Measurements from ENCODE around the gene NIPA2. TPM values are rescaled to one million over a fixed set of nuclear protein-coding genes. Genes with fewer than 3 reads are reported as not detected.

NIPA2 gene
- total and polyA plus RNA-seq, 4 donors, result 11.7 to 31.6 (median 20.9) TPM

DNA sequence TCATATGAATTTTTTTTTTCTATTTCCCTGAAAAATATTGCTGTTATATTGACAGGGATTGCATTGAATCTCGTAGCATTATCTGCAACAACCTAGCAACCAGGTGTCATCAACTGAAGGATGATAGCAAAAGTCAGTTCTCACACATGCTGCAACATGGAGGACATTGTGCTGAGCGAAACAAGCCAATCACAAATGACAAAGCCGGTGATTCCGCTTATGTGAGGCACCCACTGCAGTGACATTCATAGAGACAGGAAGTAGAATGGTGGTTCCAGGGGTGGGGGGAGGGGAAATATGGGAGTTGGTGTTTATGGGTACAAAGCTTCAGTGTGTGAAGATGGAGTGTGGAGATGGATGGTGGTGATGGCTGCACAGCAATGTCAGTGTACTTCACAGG lies 44.4 kb upstream of the NIPA2 start:
- Histone ChIP-seq H3K4me1 (ENCODE audit: control insufficient read depth in 4 of 4, insufficient read depth in 4 of 4, low read length in 3 of 4) (no peaks in the 10 kb centered on the region), H3K9ac (ENCODE audit: low read depth in 1 of 2, low read length in 2 of 2) (no peak overlapping the region), H3K27me3 (ENCODE audit: control insufficient read depth in 4 of 4, insufficient read depth in 4 of 4, low read length in 3 of 4) (no peaks in the 10 kb centered on the region), H3K36me3 (ENCODE audit: control insufficient read depth in 4 of 4, insufficient read depth in 3 of 4, low read depth in 1 of 4, low read length in 3 of 4) (peaks cover 0 to 2% (median 0%) of the 10 kb centered on the region in 4 donors), H3K4me3 (ENCODE audit: low read depth in 1 of 3, low read length in 3 of 3) (no peak overlapping the region), H3K9me3 (ENCODE audit: control insufficient read depth in 4 of 4, low read length in 3 of 4) (peaks cover 0 to 6% (median 1%) of the 10 kb centered on the region in 4 donors), H3K27ac (ENCODE audit: low read depth in 1 of 2, low read length in 2 of 2) (no peak overlapping the region)
- TF ChIP-seq GABPA (IDR thresholded peaks at IDR 0.05 in 1 of 2, conservative IDR thresholded peaks at IDR 0.05 in 1 of 2) (no peak), TAF1 (conservative IDR thresholded peaks at IDR 0.05) (no peak), RAD21 (IDR thresholded peaks at IDR 0.05) (no peak), FOXA2 (IDR thresholded peaks at IDR 0.05) (no peak), RXRA (IDR thresholded peaks at IDR 0.05) (no peak), HNF4G (IDR thresholded peaks at IDR 0.05) (no peak), YY1 (IDR thresholded peaks at IDR 0.05) (no peak), NR2F2 (IDR thresholded peaks at IDR 0.05) (no peak), HNF4A (conservative IDR thresholded peaks at IDR 0.05) (no peak), EGR1 (IDR thresholded peaks at IDR 0.05; ENCODE audit: low read depth in 2 of 2) (no peak), SP1 (IDR thresholded peaks at IDR 0.05) (no peak), JUND (IDR thresholded peaks at IDR 0.05) (no peak), FOXA1 (IDR thresholded peaks at IDR 0.05) (no peak)
- TF ChIP-seq, protein P1, sequence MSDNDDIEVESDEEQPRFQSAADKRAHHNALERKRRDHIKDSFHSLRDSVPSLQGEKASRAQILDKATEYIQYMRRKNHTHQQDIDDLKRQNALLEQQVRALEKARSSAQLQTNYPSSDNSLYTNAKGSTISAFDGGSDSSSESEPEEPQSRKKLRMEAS (IDR thresholded peaks at IDR 0.05), result no peak
- TF ChIP-seq, protein P2, sequence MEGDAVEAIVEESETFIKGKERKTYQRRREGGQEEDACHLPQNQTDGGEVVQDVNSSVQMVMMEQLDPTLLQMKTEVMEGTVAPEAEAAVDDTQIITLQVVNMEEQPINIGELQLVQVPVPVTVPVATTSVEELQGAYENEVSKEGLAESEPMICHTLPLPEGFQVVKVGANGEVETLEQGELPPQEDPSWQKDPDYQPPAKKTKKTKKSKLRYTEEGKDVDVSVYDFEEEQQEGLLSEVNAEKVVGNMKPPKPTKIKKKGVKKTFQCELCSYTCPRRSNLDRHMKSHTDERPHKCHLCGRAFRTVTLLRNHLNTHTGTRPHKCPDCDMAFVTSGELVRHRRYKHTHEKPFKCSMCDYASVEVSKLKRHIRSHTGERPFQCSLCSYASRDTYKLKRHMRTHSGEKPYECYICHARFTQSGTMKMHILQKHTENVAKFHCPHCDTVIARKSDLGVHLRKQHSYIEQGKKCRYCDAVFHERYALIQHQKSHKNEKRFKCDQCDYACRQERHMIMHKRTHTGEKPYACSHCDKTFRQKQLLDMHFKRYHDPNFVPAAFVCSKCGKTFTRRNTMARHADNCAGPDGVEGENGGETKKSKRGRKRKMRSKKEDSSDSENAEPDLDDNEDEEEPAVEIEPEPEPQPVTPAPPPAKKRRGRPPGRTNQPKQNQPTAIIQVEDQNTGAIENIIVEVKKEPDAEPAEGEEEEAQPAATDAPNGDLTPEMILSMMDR (IDR thresholded peaks at IDR 0.05; ENCODE audit: low read depth, low read length, missing input control), result no peak
- TF ChIP-seq, protein P3, sequence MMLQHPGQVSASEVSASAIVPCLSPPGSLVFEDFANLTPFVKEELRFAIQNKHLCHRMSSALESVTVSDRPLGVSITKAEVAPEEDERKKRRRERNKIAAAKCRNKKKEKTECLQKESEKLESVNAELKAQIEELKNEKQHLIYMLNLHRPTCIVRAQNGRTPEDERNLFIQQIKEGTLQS (IDR thresholded peaks at IDR 0.05), result no peak
- TF ChIP-seq, protein P4, sequence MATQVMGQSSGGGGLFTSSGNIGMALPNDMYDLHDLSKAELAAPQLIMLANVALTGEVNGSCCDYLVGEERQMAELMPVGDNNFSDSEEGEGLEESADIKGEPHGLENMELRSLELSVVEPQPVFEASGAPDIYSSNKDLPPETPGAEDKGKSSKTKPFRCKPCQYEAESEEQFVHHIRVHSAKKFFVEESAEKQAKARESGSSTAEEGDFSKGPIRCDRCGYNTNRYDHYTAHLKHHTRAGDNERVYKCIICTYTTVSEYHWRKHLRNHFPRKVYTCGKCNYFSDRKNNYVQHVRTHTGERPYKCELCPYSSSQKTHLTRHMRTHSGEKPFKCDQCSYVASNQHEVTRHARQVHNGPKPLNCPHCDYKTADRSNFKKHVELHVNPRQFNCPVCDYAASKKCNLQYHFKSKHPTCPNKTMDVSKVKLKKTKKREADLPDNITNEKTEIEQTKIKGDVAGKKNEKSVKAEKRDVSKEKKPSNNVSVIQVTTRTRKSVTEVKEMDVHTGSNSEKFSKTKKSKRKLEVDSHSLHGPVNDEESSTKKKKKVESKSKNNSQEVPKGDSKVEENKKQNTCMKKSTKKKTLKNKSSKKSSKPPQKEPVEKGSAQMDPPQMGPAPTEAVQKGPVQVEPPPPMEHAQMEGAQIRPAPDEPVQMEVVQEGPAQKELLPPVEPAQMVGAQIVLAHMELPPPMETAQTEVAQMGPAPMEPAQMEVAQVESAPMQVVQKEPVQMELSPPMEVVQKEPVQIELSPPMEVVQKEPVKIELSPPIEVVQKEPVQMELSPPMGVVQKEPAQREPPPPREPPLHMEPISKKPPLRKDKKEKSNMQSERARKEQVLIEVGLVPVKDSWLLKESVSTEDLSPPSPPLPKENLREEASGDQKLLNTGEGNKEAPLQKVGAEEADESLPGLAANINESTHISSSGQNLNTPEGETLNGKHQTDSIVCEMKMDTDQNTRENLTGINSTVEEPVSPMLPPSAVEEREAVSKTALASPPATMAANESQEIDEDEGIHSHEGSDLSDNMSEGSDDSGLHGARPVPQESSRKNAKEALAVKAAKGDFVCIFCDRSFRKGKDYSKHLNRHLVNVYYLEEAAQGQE (IDR thresholded peaks at IDR 0.05), result no peak
- TF ChIP-seq, protein P5, sequence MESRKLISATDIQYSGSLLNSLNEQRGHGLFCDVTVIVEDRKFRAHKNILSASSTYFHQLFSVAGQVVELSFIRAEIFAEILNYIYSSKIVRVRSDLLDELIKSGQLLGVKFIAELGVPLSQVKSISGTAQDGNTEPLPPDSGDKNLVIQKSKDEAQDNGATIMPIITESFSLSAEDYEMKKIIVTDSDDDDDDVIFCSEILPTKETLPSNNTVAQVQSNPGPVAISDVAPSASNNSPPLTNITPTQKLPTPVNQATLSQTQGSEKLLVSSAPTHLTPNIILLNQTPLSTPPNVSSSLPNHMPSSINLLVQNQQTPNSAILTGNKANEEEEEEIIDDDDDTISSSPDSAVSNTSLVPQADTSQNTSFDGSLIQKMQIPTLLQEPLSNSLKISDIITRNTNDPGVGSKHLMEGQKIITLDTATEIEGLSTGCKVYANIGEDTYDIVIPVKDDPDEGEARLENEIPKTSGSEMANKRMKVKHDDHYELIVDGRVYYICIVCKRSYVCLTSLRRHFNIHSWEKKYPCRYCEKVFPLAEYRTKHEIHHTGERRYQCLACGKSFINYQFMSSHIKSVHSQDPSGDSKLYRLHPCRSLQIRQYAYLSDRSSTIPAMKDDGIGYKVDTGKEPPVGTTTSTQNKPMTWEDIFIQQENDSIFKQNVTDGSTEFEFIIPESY (IDR thresholded peaks at IDR 0.05), result no peak
- 95% methylated on average over 4 of the region's 4 CpGs for WGBS
- DNase-seq (ENCODE audit: low spot score), result no peak
